GM12878 (cell line): ENCODE results near the gene KCNK4. TPM values are rescaled to one million over a fixed set of nuclear protein-coding genes. Genes with fewer than 3 reads are reported as not detected.

Experiments used
- ATAC-seq: fragments of 200-7000 bp; cut with Tn5 transposase; 3 replicates; pipeline ENCODE4 v1.9.1; 2020; ENCODE audit warnings: mild to moderate bottlenecking, moderate library complexity
- BruUV-seq: library from RNA; stranded (reverse); fragments of 400-500 nt; replicated peaks from 2 replicates; lab custom pipeline; 2021; lab: Mats Ljungman, UMichigan
- CTCF ChIA-PET: fragments of 300-600 bp; sonication (Branson Sonifier 250); formaldehyde crosslinking; extraction: SDS; loops from one replicate; lab custom pipeline; 2021; ENCODE audit warnings: inconsistent platforms; lab: Yijun Ruan, JAX
- POLR2A ChIA-PET: fragments of 350-600 bp; formaldehyde crosslinking; extraction: SDS; loops from one replicate; lab custom pipeline; 2021; ENCODE audit warnings: inconsistent platforms; lab: Charles Lee
- RAD21 ChIA-PET: fragments of 300-600 bp; sonication (Branson Sonifier 250); formaldehyde crosslinking; loops from one replicate; lab custom pipeline; 2023; ENCODE audit warnings: antibody characterized with exemption; ENCODE audit not compliant: unreplicated experiment; lab: Charles Lee
- SMC1A ChIA-PET: fragments of 300-600 bp; sonication (Branson Sonifier 250); formaldehyde crosslinking; loops from one replicate; lab custom pipeline; 2023; ENCODE audit not compliant: unreplicated experiment, uncharacterized antibody; lab: Charles Lee
- DNase-seq: peaks from one replicate; pipeline ENCODE4 v3.0.0-alpha.2; 2011; ENCODE audit warnings: low read depth, low spot score
- FAIRE-seq: peaks from 3 replicates; lab custom pipeline; 2011; peaks lifted over from hg19 to GRCh38; lab: Jason Lieb, UNC
- H2AFZ ChIP-seq: 2 replicates; pipeline ENCODE4 v1.6.0; 2011; ENCODE audit warnings: low read depth, low read length, control low read depth; ENCODE audit not compliant: control insufficient read depth
- H3K27ac ChIP-seq: 2 replicates; pipeline ENCODE4 v1.5.1; 2011; ENCODE audit warnings: control low read depth; ENCODE audit not compliant: control insufficient read depth, insufficient read depth
- H3K27me3 ChIP-seq, 2 experiments: replicated peaks in 1 of 2; 2 replicates each; pipeline versions ENCODE4 v1.6.0 to v1.6.1; 2011; ENCODE audit warnings: low read length in 1 of 2; ENCODE audit not compliant: control insufficient read depth in 2 of 2, insufficient read depth in 2 of 2
- H3K36me3 ChIP-seq, 2 experiments: 2 replicates each; pipeline ENCODE4 v1.5.1; 2011; ENCODE audit warnings: low read length in 1 of 2; ENCODE audit not compliant: control insufficient read depth in 2 of 2, insufficient read depth in 2 of 2
- H3K4me1 ChIP-seq: 2 replicates; pipeline ENCODE4 v1.6.1; 2011; ENCODE audit warnings: mild to moderate bottlenecking, low read length, moderate library complexity, mixed read lengths; ENCODE audit not compliant: control insufficient read depth, insufficient read depth
- H3K4me2 ChIP-seq: 2 replicates; pipeline ENCODE4 v1.6.0; 2011; ENCODE audit warnings: control low read depth; ENCODE audit not compliant: control insufficient read depth, insufficient read depth
- H3K4me3 ChIP-seq: fragments of 200-600 bp; sonication (generic); 2 replicates; pipeline ENCODE4 v1.5.1; 2016
- H3K79me2 ChIP-seq: 2 replicates; pipeline ENCODE4 v1.6.0; 2011; ENCODE audit warnings: low read length; ENCODE audit not compliant: control insufficient read depth, insufficient read depth
- H3K9ac ChIP-seq: 2 replicates; pipeline ENCODE4 v1.8.0; 2011; ENCODE audit warnings: low read length, control low read depth, mixed read lengths; ENCODE audit not compliant: control insufficient read depth, insufficient read depth
- H3K9me3 ChIP-seq: replicated peaks from 3 replicates; pipeline ENCODE4 v1.5.1; 2011; ENCODE audit warnings: mild to moderate bottlenecking, low read length; ENCODE audit not compliant: control insufficient read depth, insufficient read depth
- H4K20me1 ChIP-seq: 2 replicates; pipeline ENCODE4 v1.6.0; 2011; ENCODE audit not compliant: control insufficient read depth, insufficient read depth
- EZH2 ChIP-seq: IDR thresholded peaks from 2 replicates; pipeline ENCODE4 v1.6.1; 2012; ENCODE audit warnings: low read depth, mild to moderate bottlenecking, control low read depth, inconsistent platforms, low read length, borderline replicate concordance; ENCODE audit not compliant: control insufficient read depth
- KLF5 ChIP-seq: fragments of 450-650 bp; IDR thresholded peaks from 2 replicates; pipeline ENCODE4 v1.6.1; 2014; ENCODE audit warnings: mild to moderate bottlenecking; ENCODE audit not compliant: partially characterized antibody
- MAX ChIP-seq: IDR thresholded peaks from 2 replicates; pipeline ENCODE4 v1.6.1; 2012; ENCODE audit warnings: low read depth, low read length, improper control_type of control experiment
- NR2C1 ChIP-seq: fragments of 450-650 bp; IDR thresholded peaks from 2 replicates; pipeline ENCODE4 v1.6.1; 2017; ENCODE audit warnings: antibody characterized with exemption, mild to moderate bottlenecking, moderate library complexity
- NRF1 ChIP-seq: conservative IDR thresholded peaks from 2 replicates; pipeline ENCODE4 v1.6.1; 2011; ENCODE audit warnings: mild to moderate bottlenecking, low read depth, low read length, improper control_type of control experiment
- USF2 ChIP-seq: IDR thresholded peaks from 2 replicates; pipeline ENCODE4 v1.6.1; 2011; ENCODE audit warnings: low read depth, low read length, improper control_type of control experiment, borderline replicate concordance
- ZNF592 ChIP-seq: fragments of 450-650 bp; IDR thresholded peaks from 2 replicates; pipeline ENCODE4 v1.6.1; 2017; ENCODE audit warnings: mild to moderate bottlenecking, moderate library complexity
- ZNF687 ChIP-seq: fragments of 450-650 bp; IDR thresholded peaks from 2 replicates; pipeline ENCODE4 v1.6.1; 2017; ENCODE audit warnings: mild to moderate bottlenecking, moderate library complexity
- WGBS: methylation state at CpG from one replicate; pipeline ENCODE4 v1.1.6; 2016; ENCODE audit warnings: low lambda C conversion rate; ENCODE audit not compliant: insufficient replicate concordance, insufficient coverage; ENCODE audit errors: missing lambda C conversion rate; 5-methylcytosine and 5-hydroxymethylcytosine counted together
- in situ Hi-C: fragments of 300-500 bp; cut with MboI; formaldehyde crosslinking; loops from 9 replicates; pipeline ENCODE4 v1.14.3; 2018; ENCODE audit warnings: mixed read lengths
- intact Hi-C: fragments of 100-400 bp; cut with micrococcal nuclease; formaldehyde crosslinking; loops from one replicate; pipeline ENCODE4 v1.14.2; 2022; ENCODE audit not compliant: unreplicated experiment
- polyA plus RNA-seq, 11 experiments: library from polyadenylated mRNA; depleted of rRNA in 4 of 11; unstranded in 6 of 11; stranded (reverse) in 5 of 11; fragments of >200 nt; fragmentation: Nextera tagmentation in 4 of 11; fragmentation: Illumina TruSeq in 1 of 11; extraction: Ambion mirVana in 4 of 11; extraction: Trizol in 1 of 11; gene quantifications; 1 replicate in 1 of 11; 2 replicates in 10 of 11; pipeline versions ENCODE4 v1.2.1 to v1.2.3, GENCODE V29; 2011 to 2016; ENCODE audit warnings: inconsistent platforms in 2 of 11, missing spikeins in 2 of 11, low read depth in 1 of 11
- total RNA-seq, 4 experiments: library from RNA; depleted of rRNA in 3 of 4; stranded (reverse); fragments of >200 nt in 3 of 4; fragmentation: Illumina TruSeq in 1 of 4; extraction: Trizol in 1 of 4; gene quantifications; 2 replicates each; pipeline versions ENCODE4 v1.2.1 to v1.2.3, GENCODE V29; 2013 to 2021

KCNK4 gene
- total and polyA plus RNA-seq, 10 of the 15 experiments (the other 5 are each of a cell fraction or from before 2014, with no cell fraction given) = 0.04 TPM; not detected in 9

GRCh38 chr11:64275031-64275800 is 15.9 kb upstream of the KCNK4 start (continued):
- no peak for TF ChIP-seq USF2
- TF ChIP-seq, all 136 proteins: peak for 0

GRCh38 chr11:64275841-64276240 is 15.3 kb upstream of the KCNK4 start:
- ATAC-seq (no peak), DNase-seq (no peak), FAIRE-seq (no peak)
- ChIA-PET RAD21 (no interaction called here), CTCF (interaction anchor here (2.0 to 3.5 kb wide), 2 partner anchors 25 to 29 kb away, joined by 8 to 10 read pairs; no protein-coding TSS in a partner anchor), SMC1A (interaction anchor here (1.3 kb wide), 1 partner anchor 42 kb away, joined by 3 read pairs; the partner anchor contains the start of genes PRDX5 and TRMT112), POLR2A (interaction anchor here (0.8 kb wide), 1 partner anchor 35 kb away, joined by 3 read pairs; the partner anchor contains the start of gene FKBP2)
- Histone ChIP-seq H3K9me3 (no peaks in the 10 kb centered on the region), H3K4me2 (no peak overlapping the region), H4K20me1 (no peaks in the 10 kb centered on the region; the same call in 1 of the 2 replicates), H3K79me2 (peaks cover 10% of the 10 kb centered on the region), H3K4me3 (no peak overlapping the region), H3K9ac (no peak overlapping the region), H3K4me1 (0 out of 2 replicates have a peak, but pooled peaks cover 2% of the 10 kb centered on the region), H3K36me3 (peaks cover 0 to 3% of the 10 kb centered on the region in 2 experiments; a peak in 1 of 4 replicates), H3K27me3 (no peaks in the 10 kb centered on the region), H3K27ac (no peak overlapping the region), H2AFZ (no peak overlapping the region)
- TF ChIP-seq NRF1 (no peak), EZH2 (no peak), ZNF592 (no peak), NR2C1 (no peak), MAX (no peak), ZNF687 (no peak), KLF5 (no peak)
- no TSS peak for BruUV-seq
- in situ Hi-C loops (no loop called here), intact Hi-C loops (no loop called here)
- 87% methylated on average over 2 of the region's 2 CpGs for WGBS
